Measurements from ENCODE around the gene CYP24A1. TPM values are rescaled to one million over a fixed set of nuclear protein-coding genes. Genes with fewer than 3 reads are reported as not detected.
A peak's percentile ranks its signal among the peaks of the same experiment; 100 is the strongest.

The CYP24A1 gene
- total and polyA plus RNA-seq, 2 of the 13 experiments (the other 11 are each of a cell fraction or from before 2014, with no cell fraction given): 9.4 to 32.7 TPM

DNA sequence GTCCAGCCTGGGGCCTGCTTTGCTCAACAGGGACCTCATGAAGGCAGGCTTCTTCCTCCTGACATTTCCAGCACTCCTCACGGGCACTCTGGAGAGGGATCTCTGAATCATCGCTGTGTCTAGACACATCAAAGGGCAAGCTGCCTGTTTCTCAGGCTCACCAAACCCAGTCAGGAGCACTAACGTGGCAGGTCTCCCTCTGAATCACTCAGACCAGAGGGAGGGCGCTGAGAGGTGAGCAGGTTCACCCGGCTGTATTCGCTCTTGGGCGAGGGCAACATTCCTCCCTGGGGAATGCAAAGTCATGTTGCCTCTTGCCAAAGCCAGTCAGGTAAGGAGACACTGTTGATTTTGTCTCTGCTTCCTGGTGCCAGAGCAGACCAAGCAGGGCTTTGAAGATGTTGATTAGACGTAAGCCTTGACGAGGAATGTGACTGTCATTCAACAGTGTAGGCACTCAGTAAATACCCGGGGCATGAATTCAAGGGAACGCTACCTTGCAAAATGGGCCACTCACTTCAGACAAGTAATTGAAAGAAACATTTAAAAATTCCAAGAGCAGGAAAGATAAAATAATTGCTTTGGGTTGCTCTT is 50.1 kb downstream of the CYP24A1 start (continued):
- TF ChIP-seq, protein P1, sequence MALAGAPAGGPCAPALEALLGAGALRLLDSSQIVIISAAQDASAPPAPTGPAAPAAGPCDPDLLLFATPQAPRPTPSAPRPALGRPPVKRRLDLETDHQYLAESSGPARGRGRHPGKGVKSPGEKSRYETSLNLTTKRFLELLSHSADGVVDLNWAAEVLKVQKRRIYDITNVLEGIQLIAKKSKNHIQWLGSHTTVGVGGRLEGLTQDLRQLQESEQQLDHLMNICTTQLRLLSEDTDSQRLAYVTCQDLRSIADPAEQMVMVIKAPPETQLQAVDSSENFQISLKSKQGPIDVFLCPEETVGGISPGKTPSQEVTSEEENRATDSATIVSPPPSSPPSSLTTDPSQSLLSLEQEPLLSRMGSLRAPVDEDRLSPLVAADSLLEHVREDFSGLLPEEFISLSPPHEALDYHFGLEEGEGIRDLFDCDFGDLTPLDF (CRISPR knock-in tag; IDR thresholded peaks at IDR 0.05): no peak
- TF ChIP-seq GATAD2A (CRISPR knock-in tag; IDR thresholded peaks at IDR 0.05) (peak; percentile 97), ZBED4 (CRISPR knock-in tag; IDR thresholded peaks at IDR 0.05; ENCODE audit: borderline replicate concordance) (peak; percentile 91), POLR2AphosphoS2 (IDR thresholded peaks at IDR 0.05; ENCODE audit: low read depth, low read length) (peak; percentile 95), ZNF225 (CRISPR knock-in tag; IDR thresholded peaks at IDR 0.05) (no peak), ZBTB8A (CRISPR knock-in tag; IDR thresholded peaks at IDR 0.05; ENCODE audit: borderline replicate concordance, low read depth) (no peak), ZNF790 (CRISPR knock-in tag; IDR thresholded peaks at IDR 0.05; ENCODE audit: borderline replicate concordance) (no peak), RFXANK (CRISPR knock-in tag; IDR thresholded peaks at IDR 0.05) (peak; percentile 85; the same call in 1 of the 2 replicates), FLYWCH1 (CRISPR knock-in tag; IDR thresholded peaks at IDR 0.05) (no peak), NFYB (CRISPR knock-in tag; IDR thresholded peaks at IDR 0.05) (peak; percentile 37), ZNF574 (CRISPR knock-in tag; IDR thresholded peaks at IDR 0.05) (peak; percentile 86), ZNF850 (CRISPR knock-in tag; conservative IDR thresholded peaks at IDR 0.05) (no peak), POLR2AphosphoS5 (IDR thresholded peaks at IDR 0.05; ENCODE audit: low read depth, low read length) (peak; percentile 53), ZNF224 (CRISPR knock-in tag; IDR thresholded peaks at IDR 0.05) (peak; percentile 75), KAT8 (CRISPR knock-in tag; IDR thresholded peaks at IDR 0.05) (peak; percentile 88), ZNF367 (CRISPR knock-in tag; IDR thresholded peaks at IDR 0.05; ENCODE audit: borderline replicate concordance) (no peak), HMG20B (CRISPR knock-in tag; conservative IDR thresholded peaks at IDR 0.05) (peak; percentile 69; the same call in 1 of the 2 replicates)
- TF ChIP-seq, protein P2, sequence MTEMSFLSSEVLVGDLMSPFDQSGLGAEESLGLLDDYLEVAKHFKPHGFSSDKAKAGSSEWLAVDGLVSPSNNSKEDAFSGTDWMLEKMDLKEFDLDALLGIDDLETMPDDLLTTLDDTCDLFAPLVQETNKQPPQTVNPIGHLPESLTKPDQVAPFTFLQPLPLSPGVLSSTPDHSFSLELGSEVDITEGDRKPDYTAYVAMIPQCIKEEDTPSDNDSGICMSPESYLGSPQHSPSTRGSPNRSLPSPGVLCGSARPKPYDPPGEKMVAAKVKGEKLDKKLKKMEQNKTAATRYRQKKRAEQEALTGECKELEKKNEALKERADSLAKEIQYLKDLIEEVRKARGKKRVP (CRISPR knock-in tag; IDR thresholded peaks at IDR 0.05): peak in 1 of 2 experiments; percentile 39; a peak in 2 of 4 replicates
- TF ChIP-seq, protein P3, sequence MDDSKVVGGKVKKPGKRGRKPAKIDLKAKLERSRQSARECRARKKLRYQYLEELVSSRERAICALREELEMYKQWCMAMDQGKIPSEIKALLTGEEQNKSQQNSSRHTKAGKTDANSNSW (CRISPR knock-in tag; IDR thresholded peaks at IDR 0.05; ENCODE audit: borderline replicate concordance): 0 out of 2 replicates have a peak, but pooled peaks have one; percentile 84
- TF ChIP-seq, protein P4, sequence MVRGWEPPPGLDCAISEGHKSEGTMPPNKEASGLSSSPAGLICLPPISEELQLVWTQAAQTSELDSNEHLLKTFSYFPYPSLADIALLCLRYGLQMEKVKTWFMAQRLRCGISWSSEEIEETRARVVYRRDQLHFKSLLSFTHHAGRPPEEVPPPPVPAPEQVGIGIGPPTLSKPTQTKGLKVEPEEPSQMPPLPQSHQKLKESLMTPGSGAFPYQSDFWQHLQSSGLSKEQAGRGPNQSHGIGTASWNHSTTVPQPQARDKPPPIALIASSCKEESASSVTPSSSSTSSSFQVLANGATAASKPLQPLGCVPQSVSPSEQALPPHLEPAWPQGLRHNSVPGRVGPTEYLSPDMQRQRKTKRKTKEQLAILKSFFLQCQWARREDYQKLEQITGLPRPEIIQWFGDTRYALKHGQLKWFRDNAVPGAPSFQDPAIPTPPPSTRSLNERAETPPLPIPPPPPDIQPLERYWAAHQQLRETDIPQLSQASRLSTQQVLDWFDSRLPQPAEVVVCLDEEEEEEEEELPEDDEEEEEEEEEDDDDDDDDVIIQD (CRISPR knock-in tag; IDR thresholded peaks at IDR 0.05; ENCODE audit: low read depth): peak; percentile 95
